HepG2 (cell line): ENCODE data around the gene SART1. TPM values are rescaled to one million over a fixed set of nuclear protein-coding genes. Genes with fewer than 3 reads are reported as not detected.

Source experiments
- ASH2L ChIP-seq: fragments of 300-600, 200-600 bp; sonication (generic); IDR thresholded peaks from 2 replicates; pipeline ENCODE4 v1.7.0; 2017; ENCODE audit warnings: low read depth, mild to moderate bottlenecking, moderate library complexity, mixed read lengths, low read length; ENCODE audit not compliant: insufficient read length
- GRHL1 ChIP-seq: sonication (generic); formaldehyde crosslinking; conservative IDR thresholded peaks from 2 replicates; pipeline ENCODE4 v1.8.0; 2022; ENCODE audit warnings: missing genetic modification reagents
- HCFC1 ChIP-seq: fragments of 150-350 bp; IDR thresholded peaks from 2 replicates; pipeline ENCODE4 v1.6.1; 2014; ENCODE audit warnings: low read depth, low read length
- MTA1 ChIP-seq: sonication (generic); formaldehyde crosslinking; IDR thresholded peaks from 2 replicates; pipeline ENCODE4 v1.4.0; 2020; ENCODE audit warnings: missing genetic modification reagents, mild to moderate bottlenecking, borderline replicate concordance
- NFE2 ChIP-seq: sonication (generic); formaldehyde crosslinking; IDR thresholded peaks from 2 replicates; pipeline ENCODE4 v1.4.0; 2020; ENCODE audit warnings: missing genetic modification reagents
- NR0B2 ChIP-seq: sonication (generic); formaldehyde crosslinking; IDR thresholded peaks from 2 replicates; pipeline ENCODE4 v1.4.0; 2020; ENCODE audit warnings: mild to moderate bottlenecking, missing genetic modification reagents
- PITX1 ChIP-seq: sonication (generic); formaldehyde crosslinking; IDR thresholded peaks from 2 replicates; pipeline ENCODE4 v1.5.1; 2020; ENCODE audit warnings: mild to moderate bottlenecking, missing genetic modification reagents
- PRDM15 ChIP-seq: sonication (generic); formaldehyde crosslinking; IDR thresholded peaks from 2 replicates; pipeline ENCODE4 v1.4.0; 2020; ENCODE audit warnings: missing genetic modification reagents
- RBM39 ChIP-seq: fragments of 200-400 bp; formaldehyde crosslinking; IDR thresholded peaks from one replicate; pipeline ENCODE4 v1.6.1; 2018; ENCODE audit warnings: antibody characterized with exemption, mild to moderate bottlenecking, low read depth, low read length; ENCODE audit not compliant: poor library complexity, severe bottlenecking
- TCF7 ChIP-seq: sonication (generic); IDR thresholded peaks from 2 replicates; pipeline ENCODE4 v1.6.1; 2016; ENCODE audit warnings: antibody characterized with exemption, low read depth
- TCF7L2 ChIP-seq: IDR thresholded peaks from 2 replicates; pipeline ENCODE4 v1.6.1; 2011; ENCODE audit warnings: mild to moderate bottlenecking, low read depth, low read length, moderate library complexity
- TMF1 ChIP-seq: sonication (generic); formaldehyde crosslinking; IDR thresholded peaks from 2 replicates; pipeline ENCODE4 v1.8.1; 2022; ENCODE audit warnings: low read depth, missing genetic modification reagents
- ZFP36L1 ChIP-seq: sonication (generic); formaldehyde crosslinking; IDR thresholded peaks from 2 replicates; pipeline ENCODE4 v1.8.0; 2022; ENCODE audit warnings: mild to moderate bottlenecking, missing genetic modification reagents, moderate library complexity
- ZNF101 ChIP-seq: sonication (generic); formaldehyde crosslinking; IDR thresholded peaks from 2 replicates; pipeline ENCODE4 v1.4.0; 2020; ENCODE audit warnings: mild to moderate bottlenecking, low read depth, missing genetic modification reagents, borderline replicate concordance
- ZNF17 ChIP-seq: sonication (generic); formaldehyde crosslinking; IDR thresholded peaks from 2 replicates; pipeline ENCODE4 v1.5.0; 2020; ENCODE audit warnings: mild to moderate bottlenecking, missing genetic modification reagents
- ZNF776 ChIP-seq: sonication (generic); formaldehyde crosslinking; IDR thresholded peaks from 2 replicates; pipeline ENCODE4 v1.4.0; 2020; ENCODE audit warnings: mild to moderate bottlenecking, missing genetic modification reagents
- ZZZ3 ChIP-seq: sonication (generic); formaldehyde crosslinking; IDR thresholded peaks from 2 replicates; pipeline ENCODE4 v1.4.0; 2020; ENCODE audit warnings: missing genetic modification reagents, mild to moderate bottlenecking, borderline replicate concordance
- polyA plus RNA-seq, 8 experiments: library from polyadenylated mRNA; depleted of rRNA in 3 of 8; stranded (reverse) in 7 of 8; unstranded in 1 of 8; fragments of >200 nt; fragmentation: Illumina TruSeq in 4 of 8; extraction: Trizol in 4 of 8; gene quantifications; 2 replicates each; pipeline versions ENCODE4 v1.2.1 to v1.2.3, GENCODE V29; 2011 to 2016; ENCODE audit warnings: low read depth in 4 of 8, missing spikeins in 1 of 8, mixed read lengths in 1 of 8; ENCODE audit not compliant: insufficient read depth in 1 of 8
- total RNA-seq, 5 experiments: library from RNA; depleted of rRNA; stranded (reverse); fragments of >200 nt; fragmentation: Illumina TruSeq; extraction: Trizol; gene quantifications; 2 replicates each; pipeline ENCODE4 v1.2.3, GENCODE V29; 2016; ENCODE audit warnings: low read depth in 1 of 5
- TF ChIP-seq, protein P1 (sequence below): sonication (generic); formaldehyde crosslinking; IDR thresholded peaks from 2 replicates; pipeline ENCODE4 v1.5.1; 2020; ENCODE audit warnings: missing genetic modification reagents, mild to moderate bottlenecking, borderline replicate concordance

The SART1 gene
- total and polyA plus RNA-seq, 2 of the 13 experiments (the other 11 are each of a cell fraction or from before 2014, with no cell fraction given), result 11.3 to 22.5 TPM

- TF ChIP-seq, protein P1, sequence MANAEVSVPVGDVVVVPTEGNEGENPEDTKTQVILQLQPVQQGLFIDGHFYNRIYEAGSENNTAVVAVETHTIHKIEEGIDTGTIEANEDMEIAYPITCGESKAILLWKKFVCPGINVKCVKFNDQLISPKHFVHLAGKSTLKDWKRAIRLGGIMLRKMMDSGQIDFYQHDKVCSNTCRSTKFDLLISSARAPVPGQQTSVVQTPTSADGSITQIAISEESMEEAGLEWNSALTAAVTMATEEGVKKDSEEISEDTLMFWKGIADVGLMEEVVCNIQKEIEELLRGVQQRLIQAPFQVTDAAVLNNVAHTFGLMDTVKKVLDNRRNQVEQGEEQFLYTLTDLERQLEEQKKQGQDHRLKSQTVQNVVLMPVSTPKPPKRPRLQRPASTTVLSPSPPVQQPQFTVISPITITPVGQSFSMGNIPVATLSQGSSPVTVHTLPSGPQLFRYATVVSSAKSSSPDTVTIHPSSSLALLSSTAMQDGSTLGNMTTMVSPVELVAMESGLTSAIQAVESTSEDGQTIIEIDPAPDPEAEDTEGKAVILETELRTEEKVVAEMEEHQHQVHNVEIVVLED, result peak; percentile 90
- TF ChIP-seq TCF7L2 (no peak), TCF7 (no peak), ZNF101 (CRISPR knock-in tag) (no peak; the same call in 1 of the 2 replicates), MTA1 (CRISPR knock-in tag) (peak; percentile 41; the same call in 1 of the 2 replicates), ZNF17 (CRISPR knock-in tag) (no peak), ZZZ3 (CRISPR knock-in tag) (peak; percentile 1; the same call in 1 of the 2 replicates), ZNF776 (CRISPR knock-in tag) (peak; percentile 85), GRHL1 (CRISPR knock-in tag) (no peak), PITX1 (CRISPR knock-in tag) (peak; percentile 51; the same call in 1 of the 2 replicates), ASH2L (peak; percentile 93), PRDM15 (CRISPR knock-in tag) (peak; percentile 48), HCFC1 (peak; percentile 70), NFE2 (CRISPR knock-in tag) (no peak), RBM39 (peak; percentile 96), TMF1 (0 out of 2 replicates have a peak, but pooled peaks have one; percentile 19), NR0B2 (CRISPR knock-in tag) (peak; percentile 84; the same call in 1 of the 2 replicates), ZFP36L1 (CRISPR knock-in tag) (0 out of 2 replicates have a peak, but pooled peaks have one; percentile 35)
These were observed at the start of gene SART1 (continued) for GRCh38 chr11:65961267-65962140.
